Neural cell (in vitro differentiated cells): ENCODE measurements around the gene SF1. TPM values are rescaled to one million over a fixed set of nuclear protein-coding genes. Genes with fewer than 3 reads are reported as not detected.

Source experiments
- H2AFZ ChIP-seq: fragments of 200-600, 300-800 bp; sonication (generic), shearing (Covaris generic); 2 replicates; pipeline ENCODE4 v1.6.0; 2014; ENCODE audit warnings: low read depth, mild to moderate bottlenecking, antibody characterized with exemption, low read length, moderate library complexity
- H3F3A ChIP-seq: fragments of 200-600 bp; shearing (Covaris generic); 2 replicates; pipeline ENCODE4 v1.6.1; 2016; ENCODE audit warnings: mild to moderate bottlenecking, moderate library complexity, mixed read lengths, antibody characterized with exemption, low read length; ENCODE audit not compliant: insufficient read depth, poor library complexity, severe bottlenecking
- H3K27ac ChIP-seq: fragments of 200-600, 300-800 bp; sonication (generic), shearing (Covaris generic); 2 replicates; pipeline ENCODE4 v1.5.1; 2014; ENCODE audit warnings: mild to moderate bottlenecking, low read length, moderate library complexity
- H3K27me3 ChIP-seq: fragments of 300-800, 200-600 bp; sonication (generic), shearing (Covaris generic); 2 replicates; pipeline ENCODE4 v1.6.0; 2014; ENCODE audit warnings: mild to moderate bottlenecking, low read depth, low read length, moderate library complexity; ENCODE audit not compliant: insufficient read depth
- H3K36me3 ChIP-seq: fragments of 300-800, 200-600 bp; sonication (generic), shearing (Covaris generic); 2 replicates; pipeline ENCODE4 v1.5.1; 2014; ENCODE audit warnings: mild to moderate bottlenecking, antibody characterized with exemption, low read length, moderate library complexity; ENCODE audit not compliant: insufficient read depth
- H3K4me2 ChIP-seq: fragments of 300-800, 200-600 bp; sonication (generic), shearing (Covaris generic); 2 replicates; pipeline ENCODE4 v1.6.0; 2014; ENCODE audit warnings: mild to moderate bottlenecking, low read length
- H3K4me3 ChIP-seq: fragments of 300-800, 200-600 bp; sonication (generic), shearing (Covaris generic); 2 replicates; pipeline ENCODE4 v1.5.1; 2014; ENCODE audit warnings: mild to moderate bottlenecking, low read length, moderate library complexity
- H3K79me2 ChIP-seq: fragments of 200-600 bp; shearing (Covaris generic); replicated peaks from 2 replicates; pipeline ENCODE4 v1.6.0; 2014; ENCODE audit warnings: mild to moderate bottlenecking, low read length, moderate library complexity; ENCODE audit not compliant: insufficient read depth
- H3K9ac ChIP-seq: fragments of 300-800, 200-600 bp; sonication (generic), shearing (Covaris generic); 2 replicates; pipeline ENCODE4 v1.6.1; 2016; ENCODE audit warnings: mild to moderate bottlenecking, low read length, mixed read lengths
- H3K9me2 ChIP-seq: fragments of 200-600 bp; shearing (Covaris generic); 2 replicates; pipeline ENCODE4 v1.6.1; 2016; ENCODE audit warnings: mild to moderate bottlenecking, low read length, mixed read lengths; ENCODE audit not compliant: insufficient read depth
- H3K9me3 ChIP-seq: fragments of 200-600, 300-800 bp; sonication (generic), shearing (Covaris generic); 2 replicates; pipeline ENCODE4 v1.6.1; 2016; ENCODE audit warnings: mild to moderate bottlenecking, mixed run types, low read length, moderate library complexity, mixed read lengths
- H4K20me1 ChIP-seq: fragments of 200-600 bp; shearing (Covaris generic); 2 replicates; pipeline ENCODE4 v1.6.1; 2016; ENCODE audit warnings: mild to moderate bottlenecking, mixed run types; ENCODE audit not compliant: insufficient read depth
- EP300 ChIP-seq: fragments of 450-650 bp; conservative IDR thresholded peaks from 2 replicates; pipeline ENCODE4 v1.6.1; 2014; ENCODE audit warnings: antibody characterized with exemption, mild to moderate bottlenecking, moderate library complexity; ENCODE audit not compliant: poor library complexity, severe bottlenecking
- EZH2 ChIP-seq: fragments of 200-600, 300-800 bp; shearing (Covaris generic), sonication (generic); IDR thresholded peaks from 2 replicates; pipeline ENCODE4 v1.6.1; 2014; ENCODE audit warnings: antibody characterized with exemption, low read length, borderline replicate concordance, mild to moderate bottlenecking; ENCODE audit not compliant: insufficient read depth, poor library complexity, severe bottlenecking
- MXI1 ChIP-seq: fragments of 450-650 bp; conservative IDR thresholded peaks from 2 replicates; pipeline ENCODE4 v1.6.1; 2014; ENCODE audit warnings: antibody characterized with exemption, mild to moderate bottlenecking; ENCODE audit not compliant: poor library complexity, severe bottlenecking
- POLR2AphosphoS5 ChIP-seq: IDR thresholded peaks from 2 replicates; pipeline ENCODE4 v1.6.1; 2012
- RAD21 ChIP-seq: fragments of 450-650 bp; conservative IDR thresholded peaks from 2 replicates; pipeline ENCODE4 v1.6.1; 2014; ENCODE audit warnings: antibody characterized with exemption, mild to moderate bottlenecking, moderate library complexity
- SMC3 ChIP-seq: fragments of 450-650 bp; conservative IDR thresholded peaks from 2 replicates; pipeline ENCODE4 v1.6.1; 2014; ENCODE audit warnings: antibody characterized with exemption, mild to moderate bottlenecking, moderate library complexity; ENCODE audit not compliant: poor library complexity
- TAF1 ChIP-seq: IDR thresholded peaks from 2 replicates; pipeline ENCODE4 v1.6.1; 2012; ENCODE audit warnings: low read depth
- polyA plus RNA-seq: library from polyadenylated mRNA; depleted of rRNA; stranded (reverse); fragments of >200 nt; gene quantifications from 2 replicates; pipeline ENCODE4 v1.2.3, GENCODE V29; 2014
- TF ChIP-seq, protein P1 (sequence below): fragments of 450-650 bp; IDR thresholded peaks from 2 replicates; pipeline ENCODE4 v1.5.1; 2014; ENCODE audit warnings: antibody characterized with exemption, mild to moderate bottlenecking, moderate library complexity; ENCODE audit not compliant: poor library complexity, severe bottlenecking
- TF ChIP-seq, protein P2 (sequence below): IDR thresholded peaks from 2 replicates; pipeline ENCODE4 v1.6.1; 2012; ENCODE audit warnings: borderline replicate concordance

SF1 gene
- polyA plus RNA-seq, 1 donor from 2014 or later, result 53.2 TPM

DNA sequence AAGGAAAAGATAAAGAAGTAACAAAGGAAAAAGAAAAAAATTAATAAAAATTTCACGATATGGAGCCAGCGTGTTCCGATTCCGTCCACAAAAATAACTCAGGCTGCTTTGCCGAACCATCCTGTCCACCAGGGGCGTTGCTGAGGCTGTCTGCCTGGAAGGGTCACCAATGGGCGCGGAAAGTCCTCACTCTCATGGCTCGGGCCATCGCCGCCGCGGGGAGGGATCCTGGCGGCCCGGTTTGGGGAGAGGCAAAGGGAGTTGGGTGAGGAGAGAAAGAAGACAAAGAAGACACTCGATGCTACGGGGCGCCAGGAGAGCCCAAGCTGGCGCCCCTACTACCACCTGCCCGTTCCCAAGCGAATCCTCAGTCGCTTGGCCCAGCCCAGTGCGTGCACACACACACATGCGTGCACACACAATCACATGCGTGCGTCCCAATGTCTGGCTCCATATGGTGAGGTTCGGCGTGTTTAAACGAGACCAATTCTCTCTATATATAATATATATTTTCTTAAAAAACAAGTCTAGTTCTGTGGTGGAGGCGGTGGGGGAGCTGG lies 13.0 kb downstream of the SF1 start:
- no peaks in the 10 kb centered on the region for H3K79me2 ChIP-seq
- H3F3A ChIP-seq, result no peaks in the 10 kb centered on the region
- no peaks in the 10 kb centered on the region for H3K9me2 ChIP-seq
- TF ChIP-seq MXI1 (no peak), TAF1 (no peak), EZH2 (no peak), POLR2AphosphoS5 (no peak), EP300 (no peak), RAD21 (no peak), SMC3 (no peak)
- TF ChIP-seq, protein P1, sequence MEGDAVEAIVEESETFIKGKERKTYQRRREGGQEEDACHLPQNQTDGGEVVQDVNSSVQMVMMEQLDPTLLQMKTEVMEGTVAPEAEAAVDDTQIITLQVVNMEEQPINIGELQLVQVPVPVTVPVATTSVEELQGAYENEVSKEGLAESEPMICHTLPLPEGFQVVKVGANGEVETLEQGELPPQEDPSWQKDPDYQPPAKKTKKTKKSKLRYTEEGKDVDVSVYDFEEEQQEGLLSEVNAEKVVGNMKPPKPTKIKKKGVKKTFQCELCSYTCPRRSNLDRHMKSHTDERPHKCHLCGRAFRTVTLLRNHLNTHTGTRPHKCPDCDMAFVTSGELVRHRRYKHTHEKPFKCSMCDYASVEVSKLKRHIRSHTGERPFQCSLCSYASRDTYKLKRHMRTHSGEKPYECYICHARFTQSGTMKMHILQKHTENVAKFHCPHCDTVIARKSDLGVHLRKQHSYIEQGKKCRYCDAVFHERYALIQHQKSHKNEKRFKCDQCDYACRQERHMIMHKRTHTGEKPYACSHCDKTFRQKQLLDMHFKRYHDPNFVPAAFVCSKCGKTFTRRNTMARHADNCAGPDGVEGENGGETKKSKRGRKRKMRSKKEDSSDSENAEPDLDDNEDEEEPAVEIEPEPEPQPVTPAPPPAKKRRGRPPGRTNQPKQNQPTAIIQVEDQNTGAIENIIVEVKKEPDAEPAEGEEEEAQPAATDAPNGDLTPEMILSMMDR, result no peak
- TF ChIP-seq, protein P2, sequence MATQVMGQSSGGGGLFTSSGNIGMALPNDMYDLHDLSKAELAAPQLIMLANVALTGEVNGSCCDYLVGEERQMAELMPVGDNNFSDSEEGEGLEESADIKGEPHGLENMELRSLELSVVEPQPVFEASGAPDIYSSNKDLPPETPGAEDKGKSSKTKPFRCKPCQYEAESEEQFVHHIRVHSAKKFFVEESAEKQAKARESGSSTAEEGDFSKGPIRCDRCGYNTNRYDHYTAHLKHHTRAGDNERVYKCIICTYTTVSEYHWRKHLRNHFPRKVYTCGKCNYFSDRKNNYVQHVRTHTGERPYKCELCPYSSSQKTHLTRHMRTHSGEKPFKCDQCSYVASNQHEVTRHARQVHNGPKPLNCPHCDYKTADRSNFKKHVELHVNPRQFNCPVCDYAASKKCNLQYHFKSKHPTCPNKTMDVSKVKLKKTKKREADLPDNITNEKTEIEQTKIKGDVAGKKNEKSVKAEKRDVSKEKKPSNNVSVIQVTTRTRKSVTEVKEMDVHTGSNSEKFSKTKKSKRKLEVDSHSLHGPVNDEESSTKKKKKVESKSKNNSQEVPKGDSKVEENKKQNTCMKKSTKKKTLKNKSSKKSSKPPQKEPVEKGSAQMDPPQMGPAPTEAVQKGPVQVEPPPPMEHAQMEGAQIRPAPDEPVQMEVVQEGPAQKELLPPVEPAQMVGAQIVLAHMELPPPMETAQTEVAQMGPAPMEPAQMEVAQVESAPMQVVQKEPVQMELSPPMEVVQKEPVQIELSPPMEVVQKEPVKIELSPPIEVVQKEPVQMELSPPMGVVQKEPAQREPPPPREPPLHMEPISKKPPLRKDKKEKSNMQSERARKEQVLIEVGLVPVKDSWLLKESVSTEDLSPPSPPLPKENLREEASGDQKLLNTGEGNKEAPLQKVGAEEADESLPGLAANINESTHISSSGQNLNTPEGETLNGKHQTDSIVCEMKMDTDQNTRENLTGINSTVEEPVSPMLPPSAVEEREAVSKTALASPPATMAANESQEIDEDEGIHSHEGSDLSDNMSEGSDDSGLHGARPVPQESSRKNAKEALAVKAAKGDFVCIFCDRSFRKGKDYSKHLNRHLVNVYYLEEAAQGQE, result no peak
- no peak overlapping the region for H3K4me3 ChIP-seq
- H3K9me3 ChIP-seq, result no peaks in the 10 kb centered on the region
- peaks cover 5% of the 10 kb centered on the region for H4K20me1 ChIP-seq
- no peak overlapping the region for H2AFZ ChIP-seq
- H3K27me3 ChIP-seq, result no peaks in the 10 kb centered on the region
- H3K9ac ChIP-seq, result no peak overlapping the region
- H3K4me2 ChIP-seq, result no peak overlapping the region
- no peak overlapping the region for H3K27ac ChIP-seq
- peaks cover 23% of the 10 kb centered on the region for H3K36me3 ChIP-seq

DNA sequence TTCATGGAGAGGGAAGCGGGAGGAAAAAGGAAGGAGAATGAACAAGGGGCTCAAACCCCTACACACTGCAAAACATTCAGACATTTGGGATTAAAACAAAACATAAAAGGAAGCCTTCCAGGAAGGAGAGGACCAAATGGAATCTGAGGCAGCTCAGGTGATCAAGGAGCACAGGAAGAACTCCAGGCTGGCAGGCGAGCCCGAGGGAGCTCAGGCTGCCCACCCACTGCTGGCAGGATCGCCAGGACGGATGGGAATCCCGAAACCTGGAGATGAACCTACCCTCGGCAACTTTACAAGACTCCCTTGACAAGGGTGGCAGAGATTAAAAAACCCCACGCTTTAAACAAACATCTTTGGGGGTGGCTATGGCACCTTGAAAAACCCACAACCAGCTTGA lies 13.6 kb downstream of the SF1 start:
- Histone ChIP-seq H3K27ac (no peak overlapping the region), H3K9me2 (no peaks in the 10 kb centered on the region), H3K4me2 (no peak overlapping the region), H3K79me2 (no peaks in the 10 kb centered on the region), H3K27me3 (no peaks in the 10 kb centered on the region), H3K9me3 (no peaks in the 10 kb centered on the region), H3K9ac (no peak overlapping the region), H3K36me3 (peaks cover 17% of the 10 kb centered on the region), H3K4me3 (no peak overlapping the region), H4K20me1 (peaks cover 5% of the 10 kb centered on the region), H3F3A (no peaks in the 10 kb centered on the region), H2AFZ (no peak overlapping the region)
- TF ChIP-seq MXI1, result no peak
- TF ChIP-seq POLR2AphosphoS5, result no peak
- TF ChIP-seq SMC3, result no peak
- TF ChIP-seq, protein P1, result no peak
- TF ChIP-seq TAF1, result no peak
- TF ChIP-seq EZH2, result no peak
- no peak for TF ChIP-seq RAD21
- TF ChIP-seq, protein P2, result no peak
- no peak for TF ChIP-seq EP300
